Measurements from ENCODE around the gene NMNAT2.
"Not testable (repeated sequence)": the region's sequence is repeated elsewhere in the genome, so short reads cannot be mapped to it uniquely, and the experiment has no call there.

NMNAT2 gene

DNA sequence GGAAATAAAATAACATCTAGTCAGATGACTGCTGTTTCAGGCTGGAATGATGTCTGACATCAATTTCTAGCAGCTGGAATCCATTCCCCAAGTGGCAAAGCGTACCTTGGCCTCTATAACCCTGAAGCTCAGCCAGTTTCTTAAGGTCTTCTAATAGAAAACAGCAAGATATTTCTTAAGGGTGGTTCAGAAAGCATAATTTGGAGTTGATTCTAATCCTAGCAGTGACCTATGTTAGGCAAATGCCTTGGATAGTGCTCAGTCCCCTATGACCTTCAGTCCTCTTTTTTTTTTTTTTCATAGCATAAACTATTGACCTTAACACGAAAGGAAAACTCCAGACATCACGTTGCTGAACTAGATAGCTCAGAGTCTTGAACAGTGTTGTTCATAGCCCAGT lies 175.6 kb downstream of the NMNAT2 start:
- H3K36me3 ChIP-seq (ENCODE audit: control insufficient read depth, insufficient read depth, low read length, severe bottlenecking), result no peaks in the 10 kb centered on the region
- H3K9ac ChIP-seq (ENCODE audit: low read length), result peak overlapping the region; percentile 88
- peaks cover 92% of the 10 kb centered on the region for H3K4me1 ChIP-seq (ENCODE audit: control insufficient read depth, insufficient read depth, low read length)
- H3K27me3 ChIP-seq (replicated peaks; ENCODE audit: control insufficient read depth, insufficient read depth, low read length), result no peaks in the 10 kb centered on the region
- peak; percentile 31 for DNase-seq (ENCODE audit: low read depth)
- H3K4me3 ChIP-seq (ENCODE audit: low read length), result peak overlapping the region; percentile 42
- no peaks in the 10 kb centered on the region for H3K9me3 ChIP-seq (ENCODE audit: control insufficient read depth, low read length)

DNA sequence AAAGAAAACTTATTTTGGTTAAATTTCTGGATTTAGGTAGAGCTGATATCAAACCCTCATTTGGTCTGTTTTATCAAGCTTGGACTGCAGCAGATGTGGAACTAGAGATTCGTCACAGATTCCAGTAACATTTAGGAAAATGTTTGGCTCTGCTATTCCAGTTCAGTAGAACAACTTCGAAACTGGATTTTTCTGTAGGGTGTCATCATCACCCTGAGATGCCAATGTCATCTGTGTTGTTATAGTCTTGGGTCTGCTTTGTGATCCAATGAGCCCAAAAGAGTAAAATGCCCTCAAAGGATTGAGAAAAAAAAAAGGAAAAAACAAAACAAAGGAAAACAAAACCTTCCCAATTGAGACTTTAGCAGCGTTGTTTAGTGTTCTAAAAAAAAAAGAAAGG lies 176.7 kb downstream of the NMNAT2 start:
- Histone ChIP-seq H3K4me1 (ENCODE audit: control insufficient read depth, insufficient read depth, low read length) (peaks cover 91% of the 10 kb centered on the region), H3K9me3 (ENCODE audit: control insufficient read depth, low read length) (no peaks in the 10 kb centered on the region), H3K36me3 (ENCODE audit: control insufficient read depth, insufficient read depth, low read length, severe bottlenecking) (no peaks in the 10 kb centered on the region), H3K9ac (ENCODE audit: low read length) (peak overlapping the region; percentile 88), H3K27me3 (replicated peaks; ENCODE audit: control insufficient read depth, insufficient read depth, low read length) (no peaks in the 10 kb centered on the region), H3K4me3 (ENCODE audit: low read length) (peak overlapping the region; percentile 42)
- peak; percentile 54 for DNase-seq (ENCODE audit: low read depth)

DNA sequence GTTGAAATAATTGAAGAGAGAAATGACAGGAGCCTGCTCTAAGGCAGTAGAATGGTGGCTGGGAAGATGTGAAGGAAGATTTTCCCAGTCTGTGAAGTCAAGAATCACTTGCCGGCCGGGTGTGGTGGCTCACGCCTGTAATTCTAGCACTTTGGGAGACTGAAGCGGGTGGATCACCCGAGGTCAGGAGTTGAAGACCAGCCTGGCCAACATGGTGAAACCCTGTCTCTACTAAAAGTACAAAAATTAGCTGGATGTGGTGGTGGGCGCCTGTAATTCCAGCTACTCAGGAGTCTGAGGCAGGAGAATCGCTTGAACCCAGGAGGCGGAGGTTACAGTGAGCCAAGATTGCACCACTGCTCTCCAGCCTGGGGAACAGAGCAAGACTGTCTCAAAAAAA lies 177.3 kb downstream of the NMNAT2 start:
- Histone ChIP-seq H3K4me3 (ENCODE audit: low read length) (peak overlapping the region; percentile 40), H3K9ac (ENCODE audit: low read length) (peak overlapping the region; percentile 88), H3K4me1 (ENCODE audit: control insufficient read depth, insufficient read depth, low read length) (peaks cover 93% of the 10 kb centered on the region)
- H3K27me3 ChIP-seq (replicated peaks; ENCODE audit: control insufficient read depth, insufficient read depth, low read length); H3K9me3 ChIP-seq (ENCODE audit: control insufficient read depth, low read length); DNase-seq (ENCODE audit: low read depth); H3K36me3 ChIP-seq (ENCODE audit: control insufficient read depth, insufficient read depth, low read length, severe bottlenecking): not testable (repeated sequence)

DNA sequence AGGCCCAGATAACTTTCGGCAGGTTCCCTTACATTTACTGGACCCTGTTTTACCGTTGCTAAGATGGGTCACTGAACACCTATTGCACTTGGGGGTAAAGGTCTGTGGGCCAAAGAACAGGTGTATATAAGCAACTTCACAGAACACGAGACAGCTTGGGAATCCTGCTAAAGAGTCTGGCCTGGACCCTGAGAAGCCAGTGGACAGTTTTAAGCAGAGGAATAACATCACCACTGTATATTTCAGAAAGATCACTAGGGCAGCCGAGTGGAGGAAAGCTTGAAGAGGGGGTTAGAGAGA lies 177.7 kb downstream of the NMNAT2 start:
- H3K9ac ChIP-seq (ENCODE audit: low read length), result peak overlapping the region; percentile 88
- H3K4me1 ChIP-seq (ENCODE audit: control insufficient read depth, insufficient read depth, low read length), result peaks cover 94% of the 10 kb centered on the region
- no peaks in the 10 kb centered on the region for H3K27me3 ChIP-seq (replicated peaks; ENCODE audit: control insufficient read depth, insufficient read depth, low read length)
- DNase-seq (ENCODE audit: low read depth), result no peak
- no peaks in the 10 kb centered on the region for H3K36me3 ChIP-seq (ENCODE audit: control insufficient read depth, insufficient read depth, low read length, severe bottlenecking)
- peak overlapping the region; percentile 40 for H3K4me3 ChIP-seq (ENCODE audit: low read length)
- H3K9me3 ChIP-seq (ENCODE audit: control insufficient read depth, low read length), result no peaks in the 10 kb centered on the region

DNA sequence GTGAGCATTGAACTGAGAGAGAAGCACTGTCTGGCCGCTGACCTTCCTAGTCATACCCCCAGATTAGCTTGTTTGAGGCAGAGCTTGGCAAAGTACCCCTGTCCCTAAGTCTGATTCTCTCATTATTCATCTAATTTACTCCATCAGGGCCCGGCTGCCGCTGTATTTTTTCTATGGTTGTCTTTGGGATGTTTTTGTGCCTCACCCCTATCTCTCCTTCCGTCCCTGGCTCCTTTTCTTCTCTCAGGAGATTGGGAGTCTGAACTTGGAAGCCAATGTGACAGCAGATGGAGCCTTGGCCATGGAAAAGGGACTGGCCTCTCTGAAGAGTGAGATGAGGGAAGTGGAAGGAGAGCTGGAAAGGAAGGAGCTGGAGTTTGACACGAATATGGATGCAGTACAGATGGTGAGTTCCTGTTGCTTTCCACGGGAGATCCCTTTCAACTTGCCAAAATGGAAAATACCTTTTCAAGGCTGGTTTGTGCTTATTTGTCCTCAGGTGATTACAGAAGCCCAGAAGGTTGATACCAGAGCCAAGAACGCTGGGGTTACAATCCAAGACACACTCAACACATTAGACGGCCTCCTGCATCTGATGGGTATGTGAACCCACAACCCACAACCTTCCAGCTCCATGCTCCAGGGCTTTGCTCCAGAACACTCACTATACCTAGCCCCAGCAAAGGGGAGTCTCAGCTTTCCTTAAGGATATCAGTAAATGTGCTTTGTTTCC lies 178.2 kb downstream of the NMNAT2 start:
- Histone ChIP-seq H3K9ac (ENCODE audit: low read length) (peak overlapping the region; percentile 88), H3K27me3 (replicated peaks; ENCODE audit: control insufficient read depth, insufficient read depth, low read length) (no peaks in the 10 kb centered on the region), H3K36me3 (ENCODE audit: control insufficient read depth, insufficient read depth, low read length, severe bottlenecking) (no peaks in the 10 kb centered on the region), H3K9me3 (ENCODE audit: control insufficient read depth, low read length) (no peaks in the 10 kb centered on the region), H3K4me1 (ENCODE audit: control insufficient read depth, insufficient read depth, low read length) (peaks cover 94% of the 10 kb centered on the region), H3K4me3 (ENCODE audit: low read length) (peak overlapping the region; percentile 40)
- no peak for DNase-seq (ENCODE audit: low read depth)

DNA sequence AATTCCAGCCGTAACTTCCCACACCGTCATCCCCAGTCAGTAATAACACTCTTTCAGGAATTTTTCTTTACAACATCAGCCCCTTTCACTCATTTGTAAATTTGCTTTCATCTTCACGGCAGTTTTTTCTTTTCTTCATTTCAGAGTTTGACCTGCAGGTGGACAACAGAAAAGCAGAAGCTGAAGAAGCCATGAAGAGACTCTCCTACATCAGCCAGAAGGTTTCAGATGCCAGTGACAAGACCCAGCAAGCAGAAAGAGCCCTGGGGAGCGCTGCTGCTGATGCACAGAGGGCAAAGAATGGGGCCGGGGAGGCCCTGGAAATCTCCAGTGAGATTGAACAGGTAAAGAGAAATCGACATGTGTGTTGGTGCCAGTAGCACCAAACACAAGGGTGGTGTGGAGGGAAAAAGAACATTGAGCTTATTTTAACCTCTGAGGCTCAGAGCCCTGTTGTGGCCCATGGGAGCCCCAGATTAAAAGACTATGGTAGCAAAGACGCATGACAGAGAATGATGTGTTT lies 178.9 kb downstream of the NMNAT2 start:
- Histone ChIP-seq H3K27me3 (replicated peaks; ENCODE audit: control insufficient read depth, insufficient read depth, low read length) (no peaks in the 10 kb centered on the region), H3K4me1 (ENCODE audit: control insufficient read depth, insufficient read depth, low read length) (peaks cover 92% of the 10 kb centered on the region)
- DNase-seq (ENCODE audit: low read depth), result no peak

DNA sequence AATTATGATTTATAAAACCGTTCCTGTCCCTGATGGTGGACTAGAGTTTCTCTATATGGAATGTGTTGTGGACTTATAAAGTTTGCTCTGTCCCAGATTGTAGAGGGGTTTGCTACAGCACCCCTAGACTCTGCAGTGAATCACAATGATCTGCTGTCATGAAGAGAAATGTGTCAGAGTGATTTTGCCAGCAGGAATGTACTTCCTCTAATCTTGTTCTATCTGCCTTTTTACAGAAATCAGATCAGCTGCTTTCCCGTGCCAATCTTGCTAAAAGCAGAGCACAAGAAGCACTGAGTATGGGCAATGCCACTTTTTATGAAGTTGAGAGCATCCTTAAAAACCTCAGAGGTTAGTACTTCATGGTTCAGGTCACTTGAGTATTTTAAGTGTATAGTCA lies 180.1 kb downstream of the NMNAT2 start:
- H3K4me1 ChIP-seq (ENCODE audit: control insufficient read depth, insufficient read depth, low read length), result peaks cover 85% of the 10 kb centered on the region
- no peaks in the 10 kb centered on the region for H3K36me3 ChIP-seq (ENCODE audit: control insufficient read depth, insufficient read depth, low read length, severe bottlenecking)
- no peaks in the 10 kb centered on the region for H3K27me3 ChIP-seq (replicated peaks; ENCODE audit: control insufficient read depth, insufficient read depth, low read length)
- H3K9me3 ChIP-seq (ENCODE audit: control insufficient read depth, low read length), result no peaks in the 10 kb centered on the region
- peak overlapping the region; percentile 88 for H3K9ac ChIP-seq (ENCODE audit: low read length)
- H3K4me3 ChIP-seq (ENCODE audit: low read length), result no peak overlapping the region
- peak; percentile 54 for DNase-seq (ENCODE audit: low read depth)

More for the DNA sequence above, 178.9 kb downstream of the NMNAT2 start:
- Histone ChIP-seq H3K4me3 (ENCODE audit: low read length) (peak overlapping the region; percentile 38), H3K9ac (ENCODE audit: low read length) (peak overlapping the region; percentile 88), H3K36me3 (ENCODE audit: control insufficient read depth, insufficient read depth, low read length, severe bottlenecking) (no peaks in the 10 kb centered on the region), H3K9me3 (ENCODE audit: control insufficient read depth, low read length) (no peaks in the 10 kb centered on the region)

DNA sequence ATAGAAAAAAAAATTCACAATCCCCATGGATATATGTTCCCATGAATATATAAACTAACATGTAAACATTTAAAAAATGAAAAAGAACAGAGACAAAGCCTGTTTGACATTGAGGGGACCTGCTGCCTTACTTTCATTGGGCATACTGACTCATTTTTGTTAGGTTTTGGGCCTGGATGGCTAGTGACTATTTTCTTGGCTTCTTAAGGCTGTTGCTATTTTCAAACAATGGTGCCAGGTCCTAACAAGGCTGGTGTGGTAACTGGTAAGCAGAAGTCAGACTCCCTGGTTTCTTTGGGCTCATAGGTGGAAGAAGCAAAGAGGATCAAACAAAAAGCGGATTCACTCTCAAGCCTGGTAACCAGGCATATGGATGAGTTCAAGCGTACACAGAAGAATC lies 181.1 kb downstream of the NMNAT2 start:
- DNase-seq (ENCODE audit: low read depth), result no peak
- H3K27me3 ChIP-seq (replicated peaks; ENCODE audit: control insufficient read depth, insufficient read depth, low read length), result no peaks in the 10 kb centered on the region
- H3K4me3 ChIP-seq (ENCODE audit: low read length), result no peak overlapping the region
- H3K9me3 ChIP-seq (ENCODE audit: control insufficient read depth, low read length), result no peaks in the 10 kb centered on the region
- H3K9ac ChIP-seq (ENCODE audit: low read length), result peak overlapping the region; percentile 88
- H3K36me3 ChIP-seq (ENCODE audit: control insufficient read depth, insufficient read depth, low read length, severe bottlenecking), result no peaks in the 10 kb centered on the region
- H3K4me1 ChIP-seq (ENCODE audit: control insufficient read depth, insufficient read depth, low read length), result peaks cover 75% of the 10 kb centered on the region

DNA sequence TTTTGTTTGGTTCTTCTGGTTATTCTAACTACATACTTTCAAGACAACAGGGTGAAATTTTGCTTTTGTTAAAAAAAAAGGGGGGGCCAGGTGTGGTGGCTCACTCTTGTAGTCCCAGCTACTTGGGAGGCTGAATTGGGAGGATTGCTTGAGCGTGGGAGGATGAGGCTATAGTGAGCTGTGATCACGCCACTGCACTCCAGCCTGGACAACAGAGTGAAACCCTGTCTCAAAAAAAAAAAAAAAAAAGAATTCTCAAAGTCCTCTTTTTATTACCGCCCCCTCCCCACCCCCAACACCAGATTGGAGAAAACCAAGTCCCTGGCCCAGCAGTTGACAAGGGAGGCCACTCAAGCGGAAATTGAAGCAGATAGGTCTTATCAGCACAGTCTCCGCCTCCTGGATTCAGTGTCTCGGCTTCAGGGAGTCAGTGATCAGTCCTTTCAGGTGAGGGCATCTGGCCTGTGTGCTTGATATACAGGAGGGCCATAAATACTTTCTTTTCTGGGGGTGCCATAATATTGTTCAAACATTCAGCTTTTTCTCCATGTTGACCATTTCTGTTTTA lies 181.9 kb downstream of the NMNAT2 start:
- Histone ChIP-seq H3K27me3 (replicated peaks; ENCODE audit: control insufficient read depth, insufficient read depth, low read length) (no peaks in the 10 kb centered on the region), H3K4me1 (ENCODE audit: control insufficient read depth, insufficient read depth, low read length) (peaks cover 67% of the 10 kb centered on the region), H3K9ac (ENCODE audit: low read length) (peak overlapping the region; percentile 88), H3K36me3 (ENCODE audit: control insufficient read depth, insufficient read depth, low read length, severe bottlenecking) (no peaks in the 10 kb centered on the region), H3K9me3 (ENCODE audit: control insufficient read depth, low read length) (no peaks in the 10 kb centered on the region), H3K4me3 (ENCODE audit: low read length) (no peak overlapping the region)
- no peak for DNase-seq (ENCODE audit: low read depth)

DNA sequence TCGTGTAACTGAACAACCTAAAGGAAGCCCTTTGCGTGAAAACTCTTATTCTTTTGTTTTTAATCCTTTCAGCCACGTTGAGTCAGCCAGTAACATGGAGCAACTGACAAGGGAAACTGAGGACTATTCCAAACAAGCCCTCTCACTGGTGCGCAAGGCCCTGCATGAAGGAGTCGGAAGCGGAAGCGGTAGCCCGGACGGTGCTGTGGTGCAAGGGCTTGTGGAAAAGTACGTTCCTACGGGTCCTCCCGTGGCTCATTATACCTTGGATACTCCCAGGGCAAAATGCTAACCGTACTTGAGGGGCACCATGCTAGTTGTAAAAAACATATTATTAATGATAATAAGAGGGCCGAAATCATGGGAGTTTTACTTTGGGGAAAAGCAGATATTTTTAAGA lies 182.7 kb downstream of the NMNAT2 start:
- Histone ChIP-seq H3K27me3 (replicated peaks; ENCODE audit: control insufficient read depth, insufficient read depth, low read length) (no peaks in the 10 kb centered on the region), H3K4me3 (ENCODE audit: low read length) (peak overlapping the region; percentile 72), H3K9ac (ENCODE audit: low read length) (peak overlapping the region; percentile 88), H3K36me3 (ENCODE audit: control insufficient read depth, insufficient read depth, low read length, severe bottlenecking) (no peaks in the 10 kb centered on the region), H3K4me1 (ENCODE audit: control insufficient read depth, insufficient read depth, low read length) (peaks cover 63% of the 10 kb centered on the region), H3K9me3 (ENCODE audit: control insufficient read depth, low read length) (no peaks in the 10 kb centered on the region)
- DNase-seq (ENCODE audit: low read depth), result no peak

DNA sequence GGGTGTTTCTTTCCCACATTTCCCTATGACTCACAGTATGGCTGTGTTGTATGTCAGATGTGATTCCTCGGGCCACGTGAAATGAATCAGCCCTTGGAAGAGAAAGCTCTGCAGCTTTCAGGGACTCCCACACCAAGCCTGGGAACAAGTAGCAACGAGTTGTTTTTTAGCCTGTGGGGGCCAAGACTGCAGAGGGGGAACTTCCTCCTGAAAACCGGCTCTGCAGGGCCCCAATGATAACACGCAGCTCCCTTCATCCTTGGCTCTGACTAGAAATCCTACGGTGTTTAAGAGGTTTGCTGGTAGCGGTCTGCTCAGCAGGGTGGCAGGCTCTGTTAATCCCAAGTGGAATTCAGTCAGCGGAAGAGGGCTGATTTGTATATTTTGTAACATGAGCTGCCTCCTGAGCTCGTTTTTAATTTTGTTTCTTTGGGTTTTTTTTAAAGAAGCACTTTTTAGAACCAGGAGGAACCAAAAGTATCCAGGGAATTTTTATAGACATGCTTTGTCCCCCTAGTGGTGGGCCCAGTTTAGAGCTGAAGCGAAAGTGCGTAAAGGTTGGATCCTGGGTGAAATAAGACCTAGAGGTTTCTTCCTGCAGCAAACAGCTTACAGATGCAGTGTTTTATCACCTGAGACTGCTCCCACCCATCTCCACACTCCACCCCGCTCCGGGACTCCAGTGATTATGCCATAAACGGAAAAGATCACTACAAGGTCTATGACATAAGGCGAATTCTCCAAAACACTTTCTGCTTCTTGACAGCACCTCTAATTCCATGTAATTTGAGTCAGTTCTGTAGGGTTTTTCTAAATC lies 183.3 kb downstream of the NMNAT2 start:
- DNase-seq (ENCODE audit: low read depth), result peak; percentile 94
- Histone ChIP-seq H3K4me1 (ENCODE audit: control insufficient read depth, insufficient read depth, low read length) (peaks cover 56% of the 10 kb centered on the region), H3K27me3 (replicated peaks; ENCODE audit: control insufficient read depth, insufficient read depth, low read length) (no peaks in the 10 kb centered on the region), H3K4me3 (ENCODE audit: low read length) (peak overlapping the region; percentile 72), H3K36me3 (ENCODE audit: control insufficient read depth, insufficient read depth, low read length, severe bottlenecking) (no peaks in the 10 kb centered on the region), H3K9me3 (ENCODE audit: control insufficient read depth, low read length) (no peaks in the 10 kb centered on the region), H3K9ac (ENCODE audit: low read length) (peak overlapping the region; percentile 88)

Data from adipocyte (in vitro differentiated cells).